HCT116 (cell line): ENCODE data around the gene ALDOA.

Experiments used
- ATF3 ChIP-seq: IDR thresholded peaks from 2 replicates; pipeline ENCODE4 v1.6.1; 2012
- CTCF ChIP-seq, 3 experiments: fragments of 200-600 bp in 1 of 3; sonication (generic) in 1 of 3; IDR thresholded peaks in 2 of 3; conservative IDR thresholded peaks in 1 of 3; 2 replicates each; pipeline ENCODE4 v1.5.1; 2012 to 2017; ENCODE audit warnings: low read depth in 2 of 3, low read length in 2 of 3, antibody characterized with exemption in 1 of 3, borderline replicate concordance in 1 of 3, control low read depth in 1 of 3, mild to moderate bottlenecking in 1 of 3, mixed read lengths in 1 of 3, mixed run types in 1 of 3, moderate library complexity in 1 of 3; ENCODE audit not compliant: insufficient read depth in 1 of 3
- EZH2 ChIP-seq: fragments of 200-600 bp; sonication (generic); IDR thresholded peaks from 2 replicates; pipeline ENCODE4 v1.6.1; 2017; ENCODE audit warnings: antibody characterized with exemption, mixed run types
- EZH2phosphoT487 ChIP-seq: fragments of 200-600 bp; IDR thresholded peaks from 2 replicates; pipeline ENCODE4 v1.6.1; 2018; ENCODE audit warnings: antibody characterized with exemption, borderline replicate concordance
- FOSL1 ChIP-seq: IDR thresholded peaks from 2 replicates; pipeline ENCODE4 v1.6.1; 2012; ENCODE audit warnings: low read depth
- MAX ChIP-seq: IDR thresholded peaks from 2 replicates; pipeline ENCODE4 v1.6.1; 2012
- POLR2A ChIP-seq: IDR thresholded peaks from 2 replicates; pipeline ENCODE4 v1.7.0; 2011; ENCODE audit warnings: borderline replicate concordance; ENCODE audit not compliant: insufficient read depth, insufficient read length; ENCODE audit errors: extremely low read depth
- POLR2AphosphoS5 ChIP-seq: IDR thresholded peaks from 2 replicates; pipeline ENCODE4 v1.6.1; 2011; ENCODE audit warnings: mild to moderate bottlenecking, low read depth, low read length, moderate library complexity
- RAD21 ChIP-seq: IDR thresholded peaks from 2 replicates; pipeline ENCODE4 v1.6.1; 2012; ENCODE audit warnings: low read depth, mild to moderate bottlenecking
- SIN3A ChIP-seq: IDR thresholded peaks from 2 replicates; pipeline ENCODE4 v1.6.1; 2012; ENCODE audit warnings: low read depth
- SP1 ChIP-seq: IDR thresholded peaks from 2 replicates; pipeline ENCODE4 v1.6.1; 2012; ENCODE audit warnings: low read depth
- ZNF274 ChIP-seq: fragments of 200-500 bp; sonication (Bioruptor generic); IDR thresholded peaks from 2 replicates; pipeline ENCODE4 v1.6.1; 2014; ENCODE audit warnings: mild to moderate bottlenecking, low read depth, low read length, inconsistent platforms

GRCh38 chr16:30091474-30092372 is 26.2 kb downstream of the ALDOA start, which contains the start of gene TBX6:
- TF ChIP-seq SP1 (no peak), CTCF (IDR thresholded peaks at IDR 0.05 in 2 of 3, conservative IDR thresholded peaks at IDR 0.05 in 1 of 3; ENCODE audit: borderline replicate concordance in 1 of 3, insufficient read depth in 1 of 3, low read depth in 2 of 3, low read length in 2 of 3) (peak; percentile 44 to 76 (median 63); a peak in 5 of 6 replicates), EZH2phosphoT487 (no peak), ZNF274 (no peak), EZH2 (no peak), ATF3 (no peak), POLR2A (peak; percentile 4), SIN3A (no peak), POLR2AphosphoS5 (peak; percentile 49; the same call in 1 of the 2 replicates), MAX (peak; percentile 55; the same call in 1 of the 2 replicates), FOSL1 (no peak), RAD21 (peak; percentile 86)
